ENCODE data around the gene COL4A3.

DNA sequence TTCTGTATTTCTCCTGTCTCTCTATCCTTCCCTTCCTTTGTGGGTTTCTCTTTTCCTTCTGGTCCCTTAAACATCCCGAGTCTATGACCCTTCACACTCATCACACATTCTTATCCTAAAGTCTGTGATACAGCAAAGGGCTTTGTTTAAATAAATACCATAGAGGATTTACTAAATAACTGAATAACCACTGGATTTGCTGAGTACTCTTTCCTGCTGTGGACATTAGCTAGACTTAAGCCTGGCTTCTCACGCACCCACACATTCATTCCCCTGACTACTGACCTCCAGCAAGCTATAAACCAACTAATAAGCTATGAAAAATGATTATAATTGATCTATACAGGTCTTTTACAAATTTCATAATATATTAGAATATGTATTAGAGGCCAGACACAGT is 76.6 kb downstream of the COL4A3 start:
- TF ChIP-seq, protein P1, sequence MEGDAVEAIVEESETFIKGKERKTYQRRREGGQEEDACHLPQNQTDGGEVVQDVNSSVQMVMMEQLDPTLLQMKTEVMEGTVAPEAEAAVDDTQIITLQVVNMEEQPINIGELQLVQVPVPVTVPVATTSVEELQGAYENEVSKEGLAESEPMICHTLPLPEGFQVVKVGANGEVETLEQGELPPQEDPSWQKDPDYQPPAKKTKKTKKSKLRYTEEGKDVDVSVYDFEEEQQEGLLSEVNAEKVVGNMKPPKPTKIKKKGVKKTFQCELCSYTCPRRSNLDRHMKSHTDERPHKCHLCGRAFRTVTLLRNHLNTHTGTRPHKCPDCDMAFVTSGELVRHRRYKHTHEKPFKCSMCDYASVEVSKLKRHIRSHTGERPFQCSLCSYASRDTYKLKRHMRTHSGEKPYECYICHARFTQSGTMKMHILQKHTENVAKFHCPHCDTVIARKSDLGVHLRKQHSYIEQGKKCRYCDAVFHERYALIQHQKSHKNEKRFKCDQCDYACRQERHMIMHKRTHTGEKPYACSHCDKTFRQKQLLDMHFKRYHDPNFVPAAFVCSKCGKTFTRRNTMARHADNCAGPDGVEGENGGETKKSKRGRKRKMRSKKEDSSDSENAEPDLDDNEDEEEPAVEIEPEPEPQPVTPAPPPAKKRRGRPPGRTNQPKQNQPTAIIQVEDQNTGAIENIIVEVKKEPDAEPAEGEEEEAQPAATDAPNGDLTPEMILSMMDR (IDR thresholded peaks at IDR 0.05) = no peak
- TF ChIP-seq POLR2A (IDR thresholded peaks at IDR 0.05) = no peak
